CD4-positive, alpha-beta T cell (primary cell): Measurements from ENCODE around the gene ACER3. TPM values are rescaled to one million over a fixed set of nuclear protein-coding genes. Genes with fewer than 3 reads are reported as not detected.

Experiments used
- ATAC-seq: fragments of 200-7000 bp; cut with Tn5 transposase; one replicate; pipeline ENCODE4 v1.10.0; 2022; ENCODE audit warnings: mild to moderate bottlenecking; ENCODE audit not compliant: poor library complexity
- CTCF ChIA-PET: fragments of 350-600 bp; sonication (Branson Sonifier 250); formaldehyde crosslinking; loops from one replicate; lab custom pipeline; 2021; ENCODE audit warnings: antibody characterized with exemption, inconsistent platforms; lab: Charles Lee
- POLR2A ChIA-PET: fragments of 350-600 bp; sonication (Branson Sonifier 250); formaldehyde crosslinking; loops from one replicate; lab custom pipeline; 2021; ENCODE audit warnings: antibody characterized with exemption, inconsistent platforms; lab: Charles Lee
- DNase-seq, 14 experiments: peaks; one replicate each; pipeline ENCODE4 v3.0.0-alpha.2; 2013 to 2020; ENCODE audit warnings: mixed read lengths in 2 of 14
- H3K27ac ChIP-seq, 2 donors: one replicate each; pipeline versions ENCODE4 v1.5.1 to v1.7.0; 2013; ENCODE audit warnings: low read length in 2 of 2, low read depth in 1 of 2, mild to moderate bottlenecking in 1 of 2
- H3K27me3 ChIP-seq, 2 experiments: 1 replicate in 1 of 2; 2 replicates in 1 of 2; pipeline versions ENCODE4 v1.6.1 to v1.7.0; 2013; ENCODE audit warnings: low read length in 2 of 2, control low read depth in 1 of 2, mild to moderate bottlenecking in 1 of 2, moderate library complexity in 1 of 2; ENCODE audit not compliant: insufficient read depth in 2 of 2, control insufficient read depth in 1 of 2
- H3K36me3 ChIP-seq: one replicate; pipeline ENCODE4 v1.6.1; 2013; ENCODE audit warnings: low read length, control low read depth; ENCODE audit not compliant: insufficient read depth
- H3K4me1 ChIP-seq: one replicate; pipeline ENCODE4 v1.6.1; 2013; ENCODE audit warnings: low read length, control low read depth; ENCODE audit not compliant: insufficient read depth
- H3K4me3 ChIP-seq: one replicate; pipeline ENCODE4 v1.5.1; 2013; ENCODE audit warnings: mild to moderate bottlenecking, low read length, moderate library complexity
- H3K9me3 ChIP-seq, 2 experiments: 1 replicate in 1 of 2; 2 replicates in 1 of 2; pipeline versions ENCODE4 v1.6.1 to v1.7.0; 2013; ENCODE audit warnings: low read length in 2 of 2, mild to moderate bottlenecking in 2 of 2, control low read depth in 1 of 2, moderate library complexity in 1 of 2; ENCODE audit not compliant: control insufficient read depth in 1 of 2, insufficient read depth in 1 of 2
- H3K27ac Mint-ChIP-seq: one replicate; pipeline ENCODE4 v1.8.0; 2020; ENCODE audit warnings: mixed read lengths
- H3K27me3 Mint-ChIP-seq: one replicate; pipeline ENCODE4 v1.8.0; 2021; ENCODE audit warnings: mixed read lengths
- H3K36me3 Mint-ChIP-seq: one replicate; pipeline ENCODE4 v1.8.0; 2021; ENCODE audit warnings: low read depth, mixed read lengths
- H3K4me1 Mint-ChIP-seq: one replicate; pipeline ENCODE4 v1.8.0; 2021; ENCODE audit warnings: low read depth, mixed read lengths
- H3K4me3 Mint-ChIP-seq: one replicate; pipeline ENCODE4 v1.8.0; 2020; ENCODE audit warnings: mild to moderate bottlenecking, mixed read lengths
- H3K9me3 Mint-ChIP-seq: one replicate; pipeline ENCODE4 v1.8.0; 2020; ENCODE audit warnings: mixed read lengths
- CTCF ChIP-seq: fragments of 200-600 bp; IDR thresholded peaks from one replicate; pipeline ENCODE4 v1.8.0; 2022; ENCODE audit warnings: antibody characterized with exemption, mild to moderate bottlenecking
- intact Hi-C, 2 experiments: fragments of 100-400 bp; cut with DNase I in 1 of 2; cut with micrococcal nuclease in 1 of 2; formaldehyde crosslinking; loops; one replicate each; pipeline versions ENCODE4 v1.15.1 to v1.9.0; 2023 to 2025; cut with DNase I, micrococcal nuclease
- total RNA-seq, 174 experiments: library from RNA in 2 of 174; stranded (reverse) in 2 of 174; gene quantifications; one replicate each; pipeline ENCODE4 v1.2.3 and lab custom pipeline; 2021 to 2026

ACER3 gene
- total RNA-seq, 2 experiments from 2014 or later: 6.4 to 7.0 TPM

DNA sequence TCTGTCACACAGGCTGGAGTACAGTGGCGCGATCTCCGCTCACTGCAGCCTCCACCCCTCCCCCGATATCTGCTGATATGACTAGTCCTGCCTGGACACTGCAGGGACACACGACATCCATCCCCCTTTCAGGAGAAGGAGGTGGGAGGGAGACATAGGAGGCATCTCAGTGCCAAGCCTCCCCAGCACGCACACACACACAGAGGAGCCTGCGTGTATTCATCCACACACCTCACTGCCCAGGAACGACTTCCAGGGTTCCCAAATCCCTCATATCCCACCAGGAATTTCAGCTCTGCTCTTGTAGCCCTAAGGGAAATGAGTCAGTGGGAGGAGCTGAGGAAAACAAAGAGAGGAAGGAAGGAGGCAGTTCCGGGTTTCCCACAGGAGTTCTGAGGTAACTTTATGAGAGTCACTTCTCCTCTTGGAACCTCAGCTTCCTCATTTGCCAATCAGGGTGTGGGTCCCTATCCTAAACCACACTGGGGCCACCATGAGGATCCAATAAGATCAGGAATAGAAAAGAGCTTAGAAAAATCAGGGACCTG lies 37.2 kb upstream of the ACER3 start:
- H3K27ac ChIP-seq: no peak overlapping the region
- no peak overlapping the region for H3K4me3 Mint-ChIP-seq
- intact Hi-C loops: no loop called here
- peaks cover 0 to 4% of the 10 kb centered on the region in 2 experiments for H3K27me3 ChIP-seq
- no peaks in the 10 kb centered on the region for H3K36me3 Mint-ChIP-seq
- no peak for TF ChIP-seq CTCF
- DNase-seq (peak in 2 of 14 experiments; percentile 28 to 39), ATAC-seq (no peak)
- H3K4me3 ChIP-seq: no peak overlapping the region
- no peaks in the 10 kb centered on the region for H3K4me1 Mint-ChIP-seq
- H3K36me3 ChIP-seq: no peaks in the 10 kb centered on the region
- H3K27ac Mint-ChIP-seq: no peak overlapping the region
- peaks cover 5% of the 10 kb centered on the region for H3K27me3 Mint-ChIP-seq
- POLR2A ChIA-PET: no interaction called here
- peaks cover 0 to 3% of the 10 kb centered on the region in 2 experiments for H3K9me3 ChIP-seq
- no peaks in the 10 kb centered on the region for H3K9me3 Mint-ChIP-seq
- peaks cover 4% of the 10 kb centered on the region for H3K4me1 ChIP-seq
- CTCF ChIA-PET: no interaction called here

- Histone ChIP-seq H3K36me3 (no peaks in the 10 kb centered on the region), H3K27ac (no peak overlapping the region), H3K4me1 (peaks cover 4% of the 10 kb centered on the region), H3K9me3 (peaks cover 0 to 3% of the 10 kb centered on the region in 2 experiments), H3K4me3 (no peak overlapping the region), H3K27me3 (peaks cover 0 to 4% of the 10 kb centered on the region in 2 experiments)
- Mint-ChIP-seq H3K27ac (no peak overlapping the region), H3K4me1 (no peaks in the 10 kb centered on the region), H3K9me3 (no peaks in the 10 kb centered on the region), H3K4me3 (no peak overlapping the region), H3K27me3 (peaks cover 4% of the 10 kb centered on the region), H3K36me3 (no peaks in the 10 kb centered on the region)
- DNase-seq (peak in 2 of 14 experiments; percentile 38 to 39), ATAC-seq (no peak)
- POLR2A ChIA-PET: no interaction called here
- CTCF ChIA-PET: no interaction called here
- intact Hi-C loops: no loop called here
- no peak for TF ChIP-seq CTCF
These were observed 36.4 kb upstream of the ACER3 start for GRCh38 chr11:76824083-76824939.

DNA sequence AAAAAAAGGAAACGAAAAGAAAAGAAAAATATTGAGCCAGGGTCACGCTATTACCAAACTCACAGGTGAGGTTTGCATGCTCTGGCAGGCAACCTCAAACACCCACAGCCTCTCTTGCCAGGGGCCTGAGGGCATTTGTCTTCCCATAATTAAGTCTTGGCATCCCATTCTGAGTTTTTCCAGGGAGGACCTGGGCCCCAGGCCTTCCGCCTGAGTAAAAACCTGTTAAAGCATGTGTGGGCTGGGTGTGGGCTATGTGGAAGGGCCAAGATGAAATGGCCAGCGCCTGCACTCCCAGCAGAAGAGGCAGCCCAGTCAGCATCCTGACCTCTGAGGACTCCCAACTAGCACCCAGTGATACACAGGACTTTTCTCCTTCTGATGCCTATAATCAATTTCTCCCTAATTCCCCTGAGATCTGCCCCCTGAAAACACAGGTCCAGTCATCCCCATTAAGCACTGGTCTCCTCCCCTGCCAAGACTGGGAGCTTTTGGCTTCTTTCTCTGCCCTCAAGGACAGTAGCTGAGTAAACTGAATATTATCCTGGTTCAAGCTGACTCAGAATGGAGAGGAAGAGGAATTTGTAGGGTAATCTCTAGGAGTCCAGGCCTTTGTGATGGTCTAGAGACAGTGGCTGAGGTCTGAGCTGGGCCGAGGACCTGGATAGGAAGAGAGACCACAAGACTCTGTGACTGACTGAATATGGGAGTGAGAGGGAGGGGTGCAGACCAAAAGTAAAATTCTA lies 35.6 kb upstream of the ACER3 start:
- TF ChIP-seq CTCF: no peak
- Histone ChIP-seq H3K27ac (no peak overlapping the region), H3K27me3 (peaks cover 0 to 5% of the 10 kb centered on the region in 2 experiments), H3K4me1 (peaks cover 4% of the 10 kb centered on the region), H3K9me3 (peaks cover 0 to 3% of the 10 kb centered on the region in 2 experiments), H3K36me3 (no peaks in the 10 kb centered on the region), H3K4me3 (no peak overlapping the region)
- Mint-ChIP-seq H3K36me3 (no peaks in the 10 kb centered on the region), H3K4me3 (no peak overlapping the region), H3K9me3 (no peaks in the 10 kb centered on the region), H3K27me3 (no peaks in the 10 kb centered on the region), H3K27ac (no peak overlapping the region), H3K4me1 (no peaks in the 10 kb centered on the region)
- intact Hi-C loops: no loop called here
- DNase-seq (no peak), ATAC-seq (no peak)
- CTCF ChIA-PET: no interaction called here
- POLR2A ChIA-PET: no interaction called here
